C4-2B (cell line): Measurements from ENCODE around the gene ZNF541.

Experiments
- H3K27ac ChIP-seq: fragments of 450-650 bp; 2 replicates; pipeline ENCODE4 v1.5.1; 2017
- ZFX ChIP-seq: fragments of 450-650 bp; IDR thresholded peaks from 2 replicates; pipeline ENCODE4 v1.6.1; 2017
- TF ChIP-seq, protein P1 (sequence below): fragments of 450-650 bp; conservative IDR thresholded peaks from 2 replicates; pipeline ENCODE4 v1.5.1; 2017; ENCODE audit warnings: mild to moderate bottlenecking

The ZNF541 gene, protein sequence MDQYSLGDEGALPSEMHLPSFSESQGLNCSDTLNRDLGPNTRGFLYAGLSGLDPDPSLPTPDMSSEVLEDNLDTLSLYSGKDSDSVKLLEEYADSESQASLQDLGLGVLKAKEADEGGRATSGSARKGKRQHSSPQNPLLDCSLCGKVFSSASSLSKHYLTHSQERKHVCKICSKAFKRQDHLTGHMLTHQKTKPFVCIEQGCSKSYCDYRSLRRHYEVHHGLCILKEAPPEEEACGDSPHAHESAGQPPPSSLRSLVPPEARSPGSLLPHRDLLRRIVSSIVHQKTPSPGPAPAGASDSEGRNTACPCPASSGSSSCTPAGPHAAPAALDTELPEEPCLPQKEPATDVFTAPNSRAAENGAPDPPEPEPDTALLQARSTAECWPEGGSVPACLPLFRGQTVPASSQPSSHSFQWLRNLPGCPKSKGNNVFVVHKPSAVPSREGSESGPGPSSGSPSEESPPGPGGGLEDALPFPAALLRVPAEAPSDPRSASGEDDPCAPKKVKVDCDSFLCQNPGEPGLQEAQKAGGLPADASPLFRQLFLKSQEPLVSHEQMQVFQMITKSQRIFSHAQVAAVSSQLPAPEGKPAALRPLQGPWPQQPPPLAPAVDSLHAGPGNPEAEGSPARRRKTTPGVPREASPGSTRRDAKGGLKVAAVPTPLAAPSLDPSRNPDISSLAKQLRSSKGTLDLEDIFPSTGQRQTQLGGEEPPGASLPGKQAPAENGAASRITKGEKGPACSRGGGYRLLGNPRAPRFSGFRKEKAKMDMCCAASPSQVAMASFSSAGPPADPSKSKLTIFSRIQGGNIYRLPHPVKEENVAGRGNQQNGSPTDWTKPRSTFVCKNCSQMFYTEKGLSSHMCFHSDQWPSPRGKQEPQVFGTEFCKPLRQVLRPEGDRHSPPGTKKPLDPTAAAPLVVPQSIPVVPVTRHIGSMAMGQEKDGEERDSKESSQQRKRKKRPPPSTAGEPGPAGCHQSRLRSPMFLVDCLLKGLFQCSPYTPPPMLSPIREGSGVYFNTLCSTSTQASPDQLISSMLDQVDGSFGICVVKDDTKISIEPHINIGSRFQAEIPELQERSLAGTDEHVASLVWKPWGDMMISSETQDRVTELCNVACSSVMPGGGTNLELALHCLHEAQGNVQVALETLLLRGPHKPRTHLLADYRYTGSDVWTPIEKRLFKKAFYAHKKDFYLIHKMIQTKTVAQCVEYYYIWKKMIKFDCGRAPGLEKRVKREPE (N-terminal part only)

DNA sequence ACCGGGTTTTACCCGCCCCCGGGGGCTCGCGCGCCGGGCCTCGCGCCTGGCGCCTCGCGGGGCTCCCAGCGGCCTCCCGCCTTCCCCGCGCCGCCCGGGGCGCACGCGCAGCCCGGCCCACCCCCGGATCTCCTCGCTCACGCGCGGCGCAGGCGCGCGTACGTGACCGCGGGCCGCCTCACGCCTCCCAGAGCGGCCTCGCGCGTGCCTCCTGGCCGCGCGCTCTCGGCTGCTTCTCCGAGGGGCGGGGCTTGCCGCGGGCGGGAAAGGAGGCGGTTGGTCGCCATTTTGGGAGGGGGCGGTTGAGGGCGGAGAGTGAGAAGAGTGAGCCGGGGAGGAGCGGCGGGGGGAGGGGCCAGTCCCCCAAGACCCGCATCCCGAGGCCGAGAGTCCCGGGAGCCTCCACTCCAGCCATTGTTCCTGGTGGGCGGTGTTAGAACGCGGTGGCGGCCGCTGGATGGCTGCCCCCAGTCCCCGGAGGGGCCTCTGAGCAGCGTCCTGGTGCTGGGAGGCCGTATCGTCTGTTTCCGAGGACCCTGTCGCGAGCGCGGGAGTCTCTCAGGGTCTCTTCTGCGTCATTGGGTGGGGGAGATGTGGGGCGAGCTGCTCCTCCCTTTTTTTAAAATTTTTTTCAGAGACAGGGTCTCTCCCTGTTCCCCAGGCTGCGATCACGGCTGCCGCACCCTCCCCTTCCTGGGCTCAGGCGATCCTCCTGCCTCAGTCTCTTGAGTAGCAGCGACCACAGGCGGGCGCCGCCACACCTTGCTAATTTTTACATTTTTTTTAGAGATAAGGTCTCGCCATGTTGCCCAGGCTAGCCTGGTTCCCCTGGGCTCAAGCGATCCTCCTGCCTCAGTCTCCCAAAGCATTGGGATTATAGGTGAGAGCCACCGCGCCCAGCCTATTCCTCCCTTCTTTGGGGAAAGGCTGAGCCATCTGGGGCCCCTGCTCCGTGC, at the start of gene ZNF541:
Gene ZNF541 (minus strand): TSS at position 78 of the 956 bp plus-strand sequence. CDS start 17,292 bp downstream, outside the sequence.
- H3K27ac ChIP-seq: no peak within 1 kb of the TSS
- TF ChIP-seq ZFX: no peak
- TF ChIP-seq, protein P1, sequence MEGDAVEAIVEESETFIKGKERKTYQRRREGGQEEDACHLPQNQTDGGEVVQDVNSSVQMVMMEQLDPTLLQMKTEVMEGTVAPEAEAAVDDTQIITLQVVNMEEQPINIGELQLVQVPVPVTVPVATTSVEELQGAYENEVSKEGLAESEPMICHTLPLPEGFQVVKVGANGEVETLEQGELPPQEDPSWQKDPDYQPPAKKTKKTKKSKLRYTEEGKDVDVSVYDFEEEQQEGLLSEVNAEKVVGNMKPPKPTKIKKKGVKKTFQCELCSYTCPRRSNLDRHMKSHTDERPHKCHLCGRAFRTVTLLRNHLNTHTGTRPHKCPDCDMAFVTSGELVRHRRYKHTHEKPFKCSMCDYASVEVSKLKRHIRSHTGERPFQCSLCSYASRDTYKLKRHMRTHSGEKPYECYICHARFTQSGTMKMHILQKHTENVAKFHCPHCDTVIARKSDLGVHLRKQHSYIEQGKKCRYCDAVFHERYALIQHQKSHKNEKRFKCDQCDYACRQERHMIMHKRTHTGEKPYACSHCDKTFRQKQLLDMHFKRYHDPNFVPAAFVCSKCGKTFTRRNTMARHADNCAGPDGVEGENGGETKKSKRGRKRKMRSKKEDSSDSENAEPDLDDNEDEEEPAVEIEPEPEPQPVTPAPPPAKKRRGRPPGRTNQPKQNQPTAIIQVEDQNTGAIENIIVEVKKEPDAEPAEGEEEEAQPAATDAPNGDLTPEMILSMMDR: no peak

DNA sequence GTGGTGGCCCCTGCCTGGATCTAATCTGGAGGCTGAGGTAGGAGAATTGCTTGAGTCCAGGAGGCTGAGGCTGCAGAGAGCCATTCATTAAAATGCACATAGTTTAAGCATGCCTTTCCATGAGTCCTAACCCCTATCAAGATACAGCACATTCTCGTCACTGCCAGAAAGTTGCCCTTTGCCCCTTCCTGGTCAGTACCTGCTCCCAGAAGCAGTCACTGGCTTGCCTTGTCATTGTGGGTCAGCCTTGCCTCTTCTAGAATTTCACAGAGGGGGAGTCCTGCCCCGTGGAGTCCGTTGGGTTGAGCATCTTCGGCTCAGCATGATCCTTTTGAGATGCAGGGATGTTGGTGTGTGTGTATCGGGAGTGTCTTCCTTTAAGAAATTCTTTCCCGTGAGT, 46.8 kb upstream of the ZNF541 start:
- H3K27ac ChIP-seq: no peak overlapping the region
- TF ChIP-seq, protein P1: no peak
- TF ChIP-seq ZFX: no peak

DNA sequence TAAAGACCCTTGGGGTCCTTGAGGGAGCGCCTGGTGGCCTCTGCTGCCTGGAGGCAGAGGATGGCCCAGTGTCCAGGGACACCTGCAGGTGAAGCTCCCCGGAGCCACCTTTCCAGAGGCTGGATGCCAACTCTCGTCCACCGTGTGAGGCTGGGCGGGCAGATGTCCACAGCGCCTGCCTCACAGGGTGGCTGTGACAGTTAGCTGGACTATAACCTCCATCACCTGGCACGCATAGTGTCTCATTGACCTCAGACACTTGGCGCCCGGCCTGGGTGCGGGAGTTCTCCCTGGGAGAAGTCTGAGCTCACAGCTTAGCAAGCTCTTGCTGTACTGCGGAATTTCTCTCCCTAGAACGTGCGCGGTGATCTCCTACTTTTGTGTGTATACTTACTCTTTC, 45.8 kb upstream of the ZNF541 start:
- H3K27ac ChIP-seq: no peak overlapping the region
- no peak for TF ChIP-seq ZFX
- TF ChIP-seq, protein P1: no peak

DNA sequence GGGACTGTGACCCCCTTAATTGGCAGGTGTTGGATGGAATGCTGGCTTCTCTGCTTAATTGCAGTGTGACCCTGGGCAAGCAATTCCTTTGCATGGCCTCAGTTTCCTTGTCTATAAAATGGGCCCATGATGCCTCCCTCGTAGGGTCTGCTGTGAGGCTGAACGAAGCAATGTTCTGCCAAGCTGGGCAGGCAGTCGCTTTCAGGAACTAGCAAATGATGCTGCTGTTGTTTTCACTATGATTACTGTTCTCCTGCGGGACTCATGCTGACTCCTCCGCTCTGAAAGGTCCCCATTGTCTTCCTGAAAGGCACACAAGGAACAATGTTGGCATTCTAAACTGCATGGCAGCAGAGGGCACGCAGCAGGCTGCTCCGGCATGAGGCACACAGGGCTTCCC, 42.8 kb upstream of the ZNF541 start:
- no peak overlapping the region for H3K27ac ChIP-seq
- no peak for TF ChIP-seq ZFX
- TF ChIP-seq, protein P1: no peak

DNA sequence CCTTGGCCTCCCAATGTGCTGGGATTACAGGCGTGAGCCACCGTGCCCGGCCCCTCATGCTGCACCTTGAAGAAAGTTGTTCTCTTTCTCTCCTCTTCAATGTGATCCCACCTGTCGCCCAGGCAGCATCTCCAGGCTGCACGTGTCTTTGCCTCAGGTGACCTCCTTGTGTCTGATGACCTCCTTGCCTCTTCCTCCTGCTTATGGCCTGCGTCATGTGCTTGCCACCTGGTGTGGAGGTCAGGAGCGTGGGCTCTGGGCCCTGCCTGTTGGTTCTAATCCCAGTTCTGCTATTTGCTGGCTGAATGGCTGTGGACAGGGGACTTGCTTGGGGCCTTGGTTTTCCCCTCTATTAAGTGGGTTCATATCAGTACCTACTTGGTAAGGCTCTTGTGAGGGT, 42.3 kb upstream of the ZNF541 start:
- no peak for TF ChIP-seq ZFX
- TF ChIP-seq, protein P1: no peak

DNA sequence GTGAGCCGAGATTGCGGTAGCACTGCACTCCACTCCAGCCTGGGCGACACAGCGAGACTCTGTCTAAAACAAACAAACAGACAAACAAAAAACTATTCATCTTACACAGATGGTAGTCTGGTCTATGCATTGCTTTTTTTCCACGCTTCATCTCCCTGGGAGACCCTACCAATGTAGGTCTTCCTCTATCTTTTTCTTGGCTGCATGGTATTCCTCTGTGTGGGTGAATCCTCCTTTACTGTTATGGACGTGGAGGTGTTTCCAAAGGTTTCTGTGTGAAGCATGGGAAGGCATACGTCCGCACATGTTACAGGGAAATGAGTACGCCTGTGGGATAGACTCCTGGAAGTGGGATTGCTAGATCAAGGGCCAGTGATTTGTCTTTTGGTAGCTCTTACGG, 41.6 kb upstream of the ZNF541 start:
- TF ChIP-seq ZFX: no peak
- TF ChIP-seq, protein P1: no peak
- no peak overlapping the region for H3K27ac ChIP-seq

More for the DNA sequence above, 42.3 kb upstream of the ZNF541 start:
- no peak overlapping the region for H3K27ac ChIP-seq
